ENCODE results near the gene SH2D1A.

SH2D1A gene

GRCh38 chrX:124421898-124422655 is 75.7 kb downstream of the SH2D1A start:
- DNase-seq (ENCODE audit: low spot score) = no peak
